Loucy (cell line): ENCODE results near the gene ZNF468.

Experiments used
- H2AFZ ChIP-seq: fragments of 200-600 bp; sonication (generic); 2 replicates; pipeline ENCODE4 v1.6.0; 2016; ENCODE audit warnings: antibody characterized with exemption, mild to moderate bottlenecking, low read length, moderate library complexity
- H3F3A ChIP-seq: fragments of 200-600 bp; 2 replicates; pipeline ENCODE4 v1.6.0; 2016; ENCODE audit warnings: antibody characterized with exemption, low read depth, mild to moderate bottlenecking
- H3K27me3 ChIP-seq: fragments of 200-600 bp; sonication (generic); 2 replicates; pipeline ENCODE4 v1.6.1; 2014; ENCODE audit warnings: low read length, mild to moderate bottlenecking; ENCODE audit not compliant: insufficient read depth, poor library complexity, severe bottlenecking
- H3K36me3 ChIP-seq: fragments of 200-600 bp; sonication (generic); 2 replicates; pipeline ENCODE4 v1.6.1; 2016; ENCODE audit warnings: low read length; ENCODE audit not compliant: insufficient read depth
- H3K4me1 ChIP-seq: fragments of 200-600 bp; sonication (generic); 2 replicates; pipeline ENCODE4 v1.5.1; 2014; ENCODE audit warnings: low read length, mild to moderate bottlenecking; ENCODE audit not compliant: insufficient read depth, poor library complexity, severe bottlenecking
- H3K4me2 ChIP-seq: fragments of 200-600 bp; sonication (generic); 2 replicates; pipeline ENCODE4 v1.6.0; 2014; ENCODE audit warnings: antibody characterized with exemption, low read length, low read depth, mild to moderate bottlenecking; ENCODE audit not compliant: poor library complexity, severe bottlenecking
- H3K4me3 ChIP-seq: fragments of 200-600 bp; sonication (generic); 2 replicates; pipeline ENCODE4 v1.5.1; 2014; ENCODE audit warnings: low read length, mild to moderate bottlenecking, mixed read lengths; ENCODE audit not compliant: poor library complexity, severe bottlenecking
- H3K79me2 ChIP-seq: fragments of 200-600 bp; sonication (generic); 2 replicates; pipeline ENCODE4 v1.6.1; 2014; ENCODE audit warnings: low read length; ENCODE audit not compliant: insufficient read depth
- H3K9ac ChIP-seq: fragments of 200-600 bp; sonication (generic); 2 replicates; pipeline ENCODE4 v1.6.0; 2014; ENCODE audit warnings: mild to moderate bottlenecking, low read depth, low read length, moderate library complexity; ENCODE audit not compliant: poor library complexity, severe bottlenecking
- H3K9me2 ChIP-seq: fragments of 200-600 bp; sonication (generic); replicated peaks from 2 replicates; pipeline ENCODE4 v1.6.1; 2016; ENCODE audit warnings: low read depth, low read length, mixed read lengths
- H3K9me3 ChIP-seq: fragments of 200-600 bp; sonication (generic); 2 replicates; pipeline ENCODE4 v1.6.1; 2014; ENCODE audit warnings: mild to moderate bottlenecking, antibody characterized with exemption, low read length, low read depth; ENCODE audit not compliant: insufficient read depth
- H4K20me1 ChIP-seq: fragments of 200-600 bp; sonication (generic); 2 replicates; pipeline ENCODE4 v1.6.0; 2014; ENCODE audit warnings: antibody characterized with exemption, low read length, mild to moderate bottlenecking; ENCODE audit not compliant: insufficient read depth, poor library complexity, severe bottlenecking
- CTCF ChIP-seq: fragments of 200-600 bp; sonication (generic); conservative IDR thresholded peaks from 2 replicates; pipeline ENCODE4 v1.5.1; 2014; ENCODE audit warnings: mild to moderate bottlenecking, antibody characterized with exemption, low read length
- EZH2phosphoT487 ChIP-seq: fragments of 200-600 bp; IDR thresholded peaks from 2 replicates; pipeline ENCODE4 v1.6.1; 2018; ENCODE audit warnings: antibody characterized with exemption, mild to moderate bottlenecking, moderate library complexity, borderline replicate concordance

The ZNF468 gene

DNA sequence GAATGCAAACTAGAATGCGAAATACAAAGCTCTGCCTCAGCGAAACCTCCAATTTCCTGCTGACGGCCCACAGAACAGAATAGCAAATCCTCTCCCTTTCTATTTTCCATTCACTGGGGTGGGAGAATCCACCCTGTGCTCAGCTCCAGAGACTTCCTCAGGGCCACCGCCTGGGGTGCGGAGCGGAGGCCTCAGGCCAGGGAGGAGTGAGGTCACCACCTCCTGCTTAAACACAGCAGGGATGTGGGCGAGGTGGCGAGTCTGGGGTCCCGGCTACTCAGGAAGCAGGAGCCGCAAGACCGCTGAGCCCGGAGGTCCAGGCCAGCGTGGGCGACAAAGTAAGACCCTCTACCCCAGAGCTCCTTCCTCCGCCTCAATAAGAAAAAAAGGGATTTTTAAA is 40.7 kb upstream of the ZNF468 start:
- peak overlapping the region; percentile 47 for H3K4me2 ChIP-seq
- peaks cover 6% of the 10 kb centered on the region for H3K4me1 ChIP-seq
- H3K9me2 ChIP-seq = no peaks in the 10 kb centered on the region
- peaks cover 37% of the 10 kb centered on the region for H3K79me2 ChIP-seq
- H3K36me3 ChIP-seq = no peaks in the 10 kb centered on the region
- no peaks in the 10 kb centered on the region for H3K9me3 ChIP-seq
- peak overlapping the region; percentile 94 for H3K4me3 ChIP-seq
- TF ChIP-seq EZH2phosphoT487 (no peak), CTCF (no peak)
- H3K27me3 ChIP-seq = no peaks in the 10 kb centered on the region
- peaks cover 7% of the 10 kb centered on the region for H4K20me1 ChIP-seq
- peak overlapping the region; percentile 88 for H2AFZ ChIP-seq
- H3K9ac ChIP-seq = no peak overlapping the region
- H3F3A ChIP-seq = no peaks in the 10 kb centered on the region

GRCh38 chr19:52897138-52897935 is 39.9 kb upstream of the ZNF468 start, which contains the start of gene ZNF320:
TSS of gene ZNF320 (minus strand) at chr19:52897635. CDS start at chr19:52890255, 7,380 bp downstream.
- peak within 1 kb of the TSS; percentile 93 for H2AFZ ChIP-seq
- H3K27me3 ChIP-seq = no peaks in the 10 kb centered on the region
- H3K36me3 ChIP-seq = no peaks in the 10 kb centered on the region
- H3F3A ChIP-seq = no peaks in the 10 kb centered on the region
- peak within 1 kb of the TSS; percentile 81 for H3K4me2 ChIP-seq
- no peaks in the 10 kb centered on the region for H3K9me3 ChIP-seq
- peaks cover 6% of the 10 kb centered on the region for H3K4me1 ChIP-seq
- H3K9me2 ChIP-seq = no peaks in the 10 kb centered on the region
- TF ChIP-seq CTCF = no peak
- TF ChIP-seq EZH2phosphoT487 = no peak
- peak within 1 kb of the TSS; percentile 96 for H3K9ac ChIP-seq
- H3K4me3 ChIP-seq = peak within 1 kb of the TSS; percentile 94
- H3K79me2 ChIP-seq = peaks cover 37% of the 10 kb centered on the region
- peaks cover 7% of the 10 kb centered on the region for H4K20me1 ChIP-seq

- peaks cover 37% of the 10 kb centered on the region for H3K79me2 ChIP-seq
- H3K4me1 ChIP-seq = peaks cover 6% of the 10 kb centered on the region
- peak overlapping the region; percentile 81 for H3K4me2 ChIP-seq
- no peaks in the 10 kb centered on the region for H3K9me3 ChIP-seq
- H3F3A ChIP-seq = no peaks in the 10 kb centered on the region
- peaks cover 7% of the 10 kb centered on the region for H4K20me1 ChIP-seq
- peak overlapping the region; percentile 94 for H3K4me3 ChIP-seq
- H3K9me2 ChIP-seq = no peaks in the 10 kb centered on the region
- no peaks in the 10 kb centered on the region for H3K36me3 ChIP-seq
- H2AFZ ChIP-seq = peak overlapping the region; percentile 93
- no peaks in the 10 kb centered on the region for H3K27me3 ChIP-seq
- TF ChIP-seq CTCF (no peak), EZH2phosphoT487 (no peak)
- peak overlapping the region; percentile 96 for H3K9ac ChIP-seq
Observed at GRCh38 chr19:52896431-52897137, 39.2 kb upstream of the ZNF468 start.
